ENCODE measurements around the gene TMEM253. TPM values are rescaled to one million over a fixed set of nuclear protein-coding genes. Genes with fewer than 3 reads are reported as not detected.

The TMEM253 gene
- total RNA-seq, 1 experiment from 2014 or later = 0.98 TPM

DNA sequence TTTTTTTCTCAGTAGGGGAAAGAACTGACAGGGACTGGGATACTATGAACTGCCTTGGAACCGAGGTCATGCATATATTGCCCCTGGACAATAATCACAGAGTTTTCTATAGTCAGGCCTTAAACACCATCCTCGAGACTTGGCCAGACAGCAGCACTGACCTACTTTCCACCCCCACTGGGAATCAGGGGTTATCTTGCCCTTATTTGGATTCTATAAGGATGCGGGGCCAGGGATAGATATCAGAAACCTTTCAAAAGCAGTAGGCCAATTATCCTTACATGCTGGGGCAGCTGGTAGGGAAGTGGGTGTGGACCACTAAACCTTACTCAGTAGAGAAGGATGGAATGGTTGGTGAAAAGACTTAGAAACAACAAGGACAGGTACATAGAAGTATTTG lies 4.4 kb upstream of the TMEM253 start:
- no peak overlapping the region for H3K4me3 ChIP-seq (ENCODE audit: low read depth, low read length)
- Mint-ChIP-seq H3K4me3 (ENCODE audit: unreplicated experiment) (no peak overlapping the region), H3K4me1 (ENCODE audit: low read depth, unreplicated experiment) (peaks cover 34% of the 10 kb centered on the region), H3K27ac (ENCODE audit: unreplicated experiment) (peak overlapping the region; percentile 30), H3K9me3 (ENCODE audit: unreplicated experiment) (no peaks in the 10 kb centered on the region), H3K36me3 (ENCODE audit: insufficient read depth, unreplicated experiment) (peaks cover 28% of the 10 kb centered on the region), H3K27me3 (ENCODE audit: insufficient read depth, unreplicated experiment) (no peaks in the 10 kb centered on the region)
- H3K4me1 ChIP-seq = peaks cover 19% of the 10 kb centered on the region
- TF ChIP-seq, protein P1, sequence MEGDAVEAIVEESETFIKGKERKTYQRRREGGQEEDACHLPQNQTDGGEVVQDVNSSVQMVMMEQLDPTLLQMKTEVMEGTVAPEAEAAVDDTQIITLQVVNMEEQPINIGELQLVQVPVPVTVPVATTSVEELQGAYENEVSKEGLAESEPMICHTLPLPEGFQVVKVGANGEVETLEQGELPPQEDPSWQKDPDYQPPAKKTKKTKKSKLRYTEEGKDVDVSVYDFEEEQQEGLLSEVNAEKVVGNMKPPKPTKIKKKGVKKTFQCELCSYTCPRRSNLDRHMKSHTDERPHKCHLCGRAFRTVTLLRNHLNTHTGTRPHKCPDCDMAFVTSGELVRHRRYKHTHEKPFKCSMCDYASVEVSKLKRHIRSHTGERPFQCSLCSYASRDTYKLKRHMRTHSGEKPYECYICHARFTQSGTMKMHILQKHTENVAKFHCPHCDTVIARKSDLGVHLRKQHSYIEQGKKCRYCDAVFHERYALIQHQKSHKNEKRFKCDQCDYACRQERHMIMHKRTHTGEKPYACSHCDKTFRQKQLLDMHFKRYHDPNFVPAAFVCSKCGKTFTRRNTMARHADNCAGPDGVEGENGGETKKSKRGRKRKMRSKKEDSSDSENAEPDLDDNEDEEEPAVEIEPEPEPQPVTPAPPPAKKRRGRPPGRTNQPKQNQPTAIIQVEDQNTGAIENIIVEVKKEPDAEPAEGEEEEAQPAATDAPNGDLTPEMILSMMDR (IDR thresholded peaks at IDR 0.05; ENCODE audit: insufficient read depth in 1 of 2, low read depth in 1 of 2, low read length in 1 of 2, severe bottlenecking in 1 of 2, unreplicated experiment in 1 of 2) = no peak
- ChIA-PET POLR2A (no interaction called here), CTCF (interaction anchor here (1.0 to 3.1 kb wide), 3 partner anchors 26 to 400 kb away, joined by 3 to 19 read pairs (median 3); partner anchors contain the start of gene ARHGEF40)
- no peak for DNase-seq
- H3K36me3 ChIP-seq (ENCODE audit: control insufficient read depth, insufficient read depth, low read length) = peaks cover 2% of the 10 kb centered on the region; the same call in 1 of the 2 replicates
- intact Hi-C loops (cut with micrococcal nuclease; ENCODE audit: unreplicated experiment) = loop anchor here (1.0 kb wide), 1 partner anchor 8 kb away; no protein-coding TSS in a partner anchor
- H3K9me3 ChIP-seq = no peaks in the 10 kb centered on the region
- H3K27me3 ChIP-seq (replicated peaks; ENCODE audit: control insufficient read depth, insufficient read depth, low read length) = no peaks in the 10 kb centered on the region
- TSS peak; percentile 32 for BruUV-seq (replicated peaks)

DNA sequence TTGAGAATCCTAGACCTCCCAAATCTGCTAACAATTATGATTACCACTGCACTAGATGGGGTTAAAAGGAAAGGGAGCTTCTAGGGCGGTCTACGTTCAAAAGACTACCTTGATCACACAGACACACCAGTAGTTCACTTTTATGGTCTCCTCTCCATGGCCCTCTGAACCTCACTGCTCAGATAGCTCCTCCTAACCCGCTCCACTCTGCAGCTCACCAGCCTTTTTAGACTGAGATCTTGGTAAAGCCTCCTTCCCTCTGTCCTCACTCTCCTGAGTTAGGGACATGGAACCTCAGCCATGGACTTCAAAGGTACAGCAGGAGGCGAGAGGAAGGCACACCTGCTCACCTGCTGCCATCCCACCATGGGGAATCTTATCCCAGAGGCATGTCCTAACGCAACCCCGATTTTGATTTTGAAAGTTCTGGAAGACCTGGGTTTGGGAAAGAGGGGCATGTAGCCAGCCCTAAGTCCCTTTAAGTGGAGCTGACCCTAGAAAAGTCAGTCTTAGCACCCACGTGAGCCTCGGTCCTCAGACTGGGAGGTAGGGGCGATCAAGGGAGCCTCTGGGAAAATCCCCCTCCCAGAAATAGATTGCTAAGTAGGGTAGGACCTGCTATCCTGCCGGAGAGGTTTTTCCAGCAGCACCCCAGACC lies 3.8 kb upstream of the TMEM253 start:
- no peaks in the 10 kb centered on the region for H3K9me3 ChIP-seq
- no peaks in the 10 kb centered on the region for H3K9me3 Mint-ChIP-seq (ENCODE audit: unreplicated experiment)
- no TSS peak for BruUV-seq (replicated peaks)
- no peaks in the 10 kb centered on the region for H3K27me3 ChIP-seq (replicated peaks; ENCODE audit: control insufficient read depth, insufficient read depth, low read length)
- intact Hi-C loops (cut with micrococcal nuclease; ENCODE audit: unreplicated experiment) = loop anchor here (1.0 kb wide), 1 partner anchor 7 kb away; no protein-coding TSS in a partner anchor
- H3K27ac Mint-ChIP-seq (ENCODE audit: unreplicated experiment) = peak overlapping the region; percentile 30
- H3K4me3 Mint-ChIP-seq (ENCODE audit: unreplicated experiment) = peak overlapping the region; percentile 65
- H3K36me3 Mint-ChIP-seq (ENCODE audit: insufficient read depth, unreplicated experiment) = peaks cover 28% of the 10 kb centered on the region
- H3K4me1 Mint-ChIP-seq (ENCODE audit: low read depth, unreplicated experiment) = peaks cover 35% of the 10 kb centered on the region
- peaks cover 20% of the 10 kb centered on the region for H3K4me1 ChIP-seq
- peaks cover 2% of the 10 kb centered on the region; the same call in 1 of the 2 replicates for H3K36me3 ChIP-seq (ENCODE audit: control insufficient read depth, insufficient read depth, low read length)
- ChIA-PET CTCF (interaction anchor here (0.6 to 3.1 kb wide), 6 partner anchors 9 to 400 kb away, joined by 3 to 19 read pairs (median 3); partner anchors contain the start of gene ARHGEF40), POLR2A (no interaction called here)
- no peak for DNase-seq
- H3K27me3 Mint-ChIP-seq (ENCODE audit: insufficient read depth, unreplicated experiment) = no peaks in the 10 kb centered on the region
- peak overlapping the region; percentile 39 for H3K4me3 ChIP-seq (ENCODE audit: low read depth, low read length)
- TF ChIP-seq, protein P1 (IDR thresholded peaks at IDR 0.05; ENCODE audit: insufficient read depth in 1 of 2, low read depth in 1 of 2, low read length in 1 of 2, severe bottlenecking in 1 of 2, unreplicated experiment in 1 of 2) = no peak

DNA sequence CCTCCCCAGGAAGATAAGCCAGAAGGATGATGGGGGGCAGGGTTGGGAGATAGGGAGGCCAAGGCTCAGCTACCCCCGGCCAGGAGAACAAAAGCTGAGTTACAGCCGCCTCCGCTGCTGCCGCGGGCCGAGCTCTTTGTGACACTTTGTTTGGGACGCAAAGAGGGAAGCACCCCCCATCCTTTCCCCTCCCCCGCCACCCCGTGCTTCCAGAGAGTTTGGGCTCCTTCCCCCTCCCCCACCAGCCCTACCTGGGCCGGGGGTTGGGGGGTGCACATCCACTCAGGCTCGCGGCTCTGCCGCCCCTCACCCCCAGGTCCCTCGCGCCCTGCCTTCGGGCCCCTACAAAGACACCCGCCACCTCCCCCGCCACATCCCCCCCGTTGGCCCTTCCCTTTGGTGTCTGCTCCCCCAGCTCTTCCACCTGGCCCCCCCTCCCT lies 3.2 kb upstream of the TMEM253 start:
- H3K4me3 ChIP-seq (ENCODE audit: low read depth, low read length) = peak overlapping the region; percentile 39
- ChIA-PET POLR2A (no interaction called here), CTCF (interaction anchor here (0.6 to 3.1 kb wide), 7 partner anchors 9 to 1729 kb away, joined by 3 to 19 read pairs (median 3); partner anchors contain the start of gene ARHGEF40)
- intact Hi-C loops (cut with micrococcal nuclease; ENCODE audit: unreplicated experiment) = no loop called here
- TF ChIP-seq, protein P1 (IDR thresholded peaks at IDR 0.05; ENCODE audit: insufficient read depth in 1 of 2, low read depth in 1 of 2, low read length in 1 of 2, severe bottlenecking in 1 of 2, unreplicated experiment in 1 of 2) = no peak
- no peaks in the 10 kb centered on the region for H3K36me3 ChIP-seq (ENCODE audit: control insufficient read depth, insufficient read depth, low read length)
- Mint-ChIP-seq H3K4me1 (ENCODE audit: low read depth, unreplicated experiment) (peaks cover 40% of the 10 kb centered on the region), H3K4me3 (ENCODE audit: unreplicated experiment) (peak overlapping the region; percentile 65), H3K36me3 (ENCODE audit: insufficient read depth, unreplicated experiment) (peaks cover 23% of the 10 kb centered on the region), H3K9me3 (ENCODE audit: unreplicated experiment) (no peaks in the 10 kb centered on the region), H3K27ac (ENCODE audit: unreplicated experiment) (peak overlapping the region; percentile 30), H3K27me3 (ENCODE audit: insufficient read depth, unreplicated experiment) (no peaks in the 10 kb centered on the region)
- BruUV-seq (replicated peaks) = no TSS peak
- no peak for DNase-seq
- no peaks in the 10 kb centered on the region for H3K27me3 ChIP-seq (replicated peaks; ENCODE audit: control insufficient read depth, insufficient read depth, low read length)
- H3K4me1 ChIP-seq = peaks cover 25% of the 10 kb centered on the region
- no peaks in the 10 kb centered on the region for H3K9me3 ChIP-seq
